ENCODE results near the gene DHX15.

DHX15 gene

GRCh38 chr4:24578364-24578763, 6.0 kb downstream of the DHX15 start:
- Histone ChIP-seq H3K9me3 (no peaks in the 10 kb centered on the region), H3K36me3 (peaks cover 83% of the 10 kb centered on the region), H3K4me3 (ENCODE audit: low read depth, low read length) (no peak overlapping the region), H3K27me3 (no peaks in the 10 kb centered on the region), H3K4me1 (no peaks in the 10 kb centered on the region; the same call in 1 of the 2 replicates)
- DNase-seq = no peak
- TF ChIP-seq CTCF (IDR thresholded peaks at IDR 0.05; ENCODE audit: low read depth, low read length) = no peak

GRCh38 chr4:24576276-24576675, 8.1 kb downstream of the DHX15 start:
- Histone ChIP-seq H3K36me3 (peaks cover 89% of the 10 kb centered on the region), H3K4me1 (no peaks in the 10 kb centered on the region; the same call in 1 of the 2 replicates), H3K27me3 (no peaks in the 10 kb centered on the region), H3K9me3 (no peaks in the 10 kb centered on the region), H3K4me3 (ENCODE audit: low read depth, low read length) (no peak overlapping the region)
- TF ChIP-seq CTCF (IDR thresholded peaks at IDR 0.05; ENCODE audit: low read depth, low read length) = no peak
- DNase-seq = no peak

GRCh38 chr4:24574236-24574635, 10.1 kb downstream of the DHX15 start:
- H3K36me3 ChIP-seq = peaks cover 95% of the 10 kb centered on the region
- H3K4me3 ChIP-seq (ENCODE audit: low read depth, low read length) = no peak overlapping the region

GRCh38 chr4:24573582-24573981, 10.8 kb downstream of the DHX15 start:
- no peak for TF ChIP-seq CTCF (IDR thresholded peaks at IDR 0.05; ENCODE audit: low read depth, low read length)
- Histone ChIP-seq H3K36me3 (peaks cover 91% of the 10 kb centered on the region), H3K27me3 (no peaks in the 10 kb centered on the region), H3K4me3 (ENCODE audit: low read depth, low read length) (no peak overlapping the region), H3K9me3 (no peaks in the 10 kb centered on the region), H3K4me1 (no peaks in the 10 kb centered on the region; the same call in 1 of the 2 replicates)
- no peak for DNase-seq

More at GRCh38 chr4:24574236-24574635, 10.1 kb downstream of the DHX15 start:
- Histone ChIP-seq H3K9me3 (no peaks in the 10 kb centered on the region), H3K4me1 (no peaks in the 10 kb centered on the region; the same call in 1 of the 2 replicates), H3K27me3 (no peaks in the 10 kb centered on the region)
- no peak for TF ChIP-seq CTCF (IDR thresholded peaks at IDR 0.05; ENCODE audit: low read depth, low read length)
- DNase-seq = no peak

DNA sequence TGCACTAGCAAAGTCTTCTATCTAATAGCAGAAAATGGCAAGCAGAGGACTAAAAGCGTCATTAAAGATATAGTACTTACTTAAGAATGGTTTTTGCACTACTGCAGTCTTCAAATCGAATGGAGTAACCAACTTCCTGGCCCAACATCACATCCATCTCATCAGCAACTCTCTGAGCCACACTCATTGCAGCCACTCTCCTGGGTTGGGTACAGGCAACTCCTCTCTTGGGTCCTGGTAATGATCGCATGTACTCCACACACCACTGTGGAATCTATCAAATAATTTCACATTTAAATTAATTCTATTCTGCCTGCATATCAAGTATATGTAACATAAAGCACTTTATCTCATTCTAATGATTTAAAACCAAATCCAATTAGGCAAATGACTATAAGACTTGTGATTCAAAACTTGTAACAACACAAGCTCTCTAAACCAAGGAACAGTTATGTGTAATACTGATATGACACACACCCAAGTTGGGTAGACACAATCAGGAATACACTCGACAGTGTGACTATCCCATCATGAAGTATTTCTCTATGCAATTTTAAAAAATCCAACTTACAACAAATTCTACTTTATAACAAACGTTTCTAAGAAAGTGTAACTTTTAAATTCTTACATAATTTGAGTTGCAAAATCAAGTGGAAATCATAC, 13.6 kb downstream of the DHX15 start:
- TF ChIP-seq CTCF (IDR thresholded peaks at IDR 0.05; ENCODE audit: low read depth, low read length) = no peak
- DNase-seq = no peak
- H3K9me3 ChIP-seq = no peaks in the 10 kb centered on the region
- no peaks in the 10 kb centered on the region for H3K27me3 ChIP-seq
- peaks cover 90% of the 10 kb centered on the region for H3K36me3 ChIP-seq
- H3K4me3 ChIP-seq (ENCODE audit: low read depth, low read length) = no peak overlapping the region
- H3K4me1 ChIP-seq = no peaks in the 10 kb centered on the region

GRCh38 chr4:24570172-24570571, 14.2 kb downstream of the DHX15 start:
- Histone ChIP-seq H3K4me3 (ENCODE audit: low read depth, low read length) (no peak overlapping the region), H3K36me3 (peaks cover 90% of the 10 kb centered on the region), H3K9me3 (no peaks in the 10 kb centered on the region), H3K27me3 (no peaks in the 10 kb centered on the region), H3K4me1 (no peaks in the 10 kb centered on the region)
- TF ChIP-seq CTCF (IDR thresholded peaks at IDR 0.05; ENCODE audit: low read depth, low read length) = no peak
- DNase-seq = no peak
